Esophagus squamous epithelium (tissue), 4 donors: ENCODE data around the gene KCNK2.

Experiments
- CTCF ChIP-seq, 6 experiments: fragments of 450-650 bp in 4 of 6; fragments of 200-600 bp in 2 of 6; sonication (generic) in 2 of 6; IDR thresholded peaks; one replicate each; pipeline ENCODE4 v1.5.1; 2016 to 2019; ENCODE audit warnings: antibody characterized with exemption in 6 of 6, mild to moderate bottlenecking in 4 of 6, moderate library complexity in 4 of 6
- POLR2A ChIP-seq, 4 donors: fragments of 450-650 bp; IDR thresholded peaks; one replicate each; pipeline ENCODE4 v1.6.1; 2017; ENCODE audit warnings: antibody characterized with exemption in 4 of 4, mild to moderate bottlenecking in 4 of 4, moderate library complexity in 3 of 4

GRCh38 chr1:215285013-215285800 is 202.7 kb downstream of the KCNK2 start:
- TF ChIP-seq CTCF (IDR thresholded peaks at IDR 0.05) (no peak), POLR2A (IDR thresholded peaks at IDR 0.05) (no peak)
